DMS 273 (cell line): ENCODE data around the gene SKIDA1.

Experiments
- DNase-seq: peaks from one replicate; lab custom pipeline; 2025; ENCODE audit not compliant: unreplicated experiment; lab: John Stamatoyannopoulos, UW

SKIDA1 gene

DNA sequence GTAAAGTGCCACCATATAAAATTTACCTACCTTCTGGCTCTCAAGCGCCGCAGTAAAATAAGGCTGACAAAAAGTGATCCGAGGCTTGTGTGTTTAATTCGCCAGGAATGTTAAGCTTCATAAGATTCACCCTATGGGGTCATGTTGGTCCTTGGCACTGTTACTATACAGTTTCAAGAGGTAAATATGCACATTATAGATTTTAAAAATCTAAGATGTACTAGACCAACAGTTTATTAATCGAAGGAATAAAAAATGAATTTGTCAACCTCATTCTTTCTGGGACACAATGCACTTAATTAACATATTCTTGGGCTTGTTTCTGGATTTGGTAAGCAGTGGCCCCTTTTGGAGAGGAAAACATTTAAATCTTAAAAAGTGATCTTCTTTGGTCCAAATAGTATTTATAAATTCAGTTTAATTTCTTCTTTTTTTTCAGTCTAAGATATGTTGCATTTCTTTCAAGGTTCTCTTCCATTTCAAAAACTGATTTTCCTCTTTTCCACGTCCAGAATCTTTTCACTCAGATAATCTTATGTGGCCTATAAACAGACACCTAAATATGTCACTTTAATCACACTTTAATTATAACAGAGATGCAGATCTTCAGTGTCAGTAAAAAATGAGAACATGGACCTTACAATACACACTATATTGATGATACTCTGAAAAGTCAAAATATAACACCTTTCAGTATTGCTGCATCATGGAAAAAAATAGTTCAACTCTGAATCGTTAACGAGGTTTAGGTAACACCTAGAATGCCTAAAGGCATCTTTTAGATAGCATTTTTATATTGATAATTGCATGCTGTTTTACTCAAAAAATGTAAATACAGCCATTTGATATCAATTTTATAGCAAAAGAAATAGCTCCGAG is 3.8 kb upstream of the SKIDA1 start:
- peak; percentile 42 for DNase-seq

- DNase-seq: peak; percentile 25
Observed at GRCh38 chr10:21528236-21529031, 3.0 kb upstream of the SKIDA1 start.

- DNase-seq: peak; percentile 57
Observed at GRCh38 chr10:21527598-21528235, 2.2 kb upstream of the SKIDA1 start.

GRCh38 chr10:21526860-21527597 is 1.5 kb upstream of the SKIDA1 start:
- DNase-seq: peak; percentile 75

DNA sequence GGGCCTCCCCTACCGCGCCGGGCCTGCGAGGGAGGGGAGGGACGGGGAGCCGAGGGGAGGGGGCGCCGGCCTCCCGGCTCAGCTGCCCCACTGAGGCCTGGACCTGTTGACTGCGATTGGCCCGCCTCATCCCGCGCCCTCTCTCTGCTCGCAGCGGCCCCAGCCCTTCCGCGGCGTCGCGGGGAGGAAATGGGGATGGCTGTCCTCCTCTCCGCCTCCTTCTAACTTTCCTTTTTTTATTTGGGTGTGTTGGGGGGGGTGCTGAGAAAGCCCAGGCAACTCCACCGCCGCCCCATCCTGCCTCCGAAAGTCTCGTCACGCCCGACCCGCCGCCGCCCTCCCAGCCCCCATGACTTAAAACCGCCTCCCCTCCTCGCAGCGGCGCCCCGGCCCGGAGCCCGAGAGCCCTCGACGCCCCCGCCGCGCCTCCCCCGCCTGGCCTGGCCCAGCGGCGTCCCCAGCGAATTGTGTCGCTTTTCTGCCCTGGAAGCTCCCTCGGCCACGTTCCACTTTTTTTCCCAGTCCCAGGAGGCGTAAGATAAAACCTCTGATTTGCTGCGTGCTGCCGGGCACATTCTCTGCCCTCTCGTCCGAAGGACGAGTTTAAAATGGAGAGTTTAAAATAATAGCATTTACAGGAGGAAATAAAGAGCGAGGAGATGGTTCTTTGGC is 842 bp upstream of the SKIDA1 start:
- DNase-seq: peak; percentile 87

DNA sequence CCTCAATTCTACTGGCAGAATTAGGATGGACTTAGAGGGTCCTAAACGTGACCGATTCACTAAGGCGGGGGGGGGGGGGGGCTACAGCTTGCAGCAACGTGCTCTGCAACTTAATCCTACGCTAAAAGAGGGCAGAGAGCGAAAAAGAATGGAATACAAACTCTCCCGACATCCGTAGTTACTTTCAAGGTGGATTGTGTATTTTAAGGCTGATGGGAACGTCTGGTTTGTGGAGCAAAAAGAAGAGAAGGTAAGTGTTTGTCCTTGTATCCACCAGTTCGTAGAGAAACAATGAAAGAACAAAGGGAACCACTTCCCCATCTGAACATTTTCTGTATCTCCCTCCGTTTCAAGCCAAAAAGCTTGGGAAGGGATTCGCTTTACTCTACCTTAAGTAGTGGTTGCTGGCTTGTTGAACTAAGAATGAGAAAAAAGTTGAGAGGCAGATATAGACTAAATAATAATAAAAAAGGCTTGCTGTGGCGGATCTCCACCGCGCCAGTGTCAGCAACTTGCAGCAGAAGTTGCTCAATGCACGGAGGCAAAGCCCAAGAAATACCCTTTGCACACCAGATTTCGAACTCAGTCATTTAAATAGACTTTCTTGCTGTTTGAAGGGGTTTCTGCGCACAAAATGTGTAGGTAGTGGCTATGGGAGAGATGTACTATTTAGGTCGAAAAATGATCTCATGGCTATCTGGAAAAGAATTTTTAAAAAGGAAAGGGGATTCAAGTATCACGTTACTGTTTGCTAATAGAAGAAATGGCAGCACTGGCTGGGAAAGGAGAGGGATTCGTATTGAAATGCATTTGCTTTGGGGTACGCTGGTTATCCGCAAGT is 736 bp downstream of the SKIDA1 start:
- peak; percentile 46 for DNase-seq

- DNase-seq: no peak
Observed at GRCh38 chr10:21524131-21524525, 1.4 kb downstream of the SKIDA1 start.

GRCh38 chr10:21523557-21524008 is 1.9 kb downstream of the SKIDA1 start:
- peak; percentile 75 for DNase-seq

GRCh38 chr10:21522631-21523406 is 2.7 kb downstream of the SKIDA1 start:
- DNase-seq: peak; percentile 19

DNA sequence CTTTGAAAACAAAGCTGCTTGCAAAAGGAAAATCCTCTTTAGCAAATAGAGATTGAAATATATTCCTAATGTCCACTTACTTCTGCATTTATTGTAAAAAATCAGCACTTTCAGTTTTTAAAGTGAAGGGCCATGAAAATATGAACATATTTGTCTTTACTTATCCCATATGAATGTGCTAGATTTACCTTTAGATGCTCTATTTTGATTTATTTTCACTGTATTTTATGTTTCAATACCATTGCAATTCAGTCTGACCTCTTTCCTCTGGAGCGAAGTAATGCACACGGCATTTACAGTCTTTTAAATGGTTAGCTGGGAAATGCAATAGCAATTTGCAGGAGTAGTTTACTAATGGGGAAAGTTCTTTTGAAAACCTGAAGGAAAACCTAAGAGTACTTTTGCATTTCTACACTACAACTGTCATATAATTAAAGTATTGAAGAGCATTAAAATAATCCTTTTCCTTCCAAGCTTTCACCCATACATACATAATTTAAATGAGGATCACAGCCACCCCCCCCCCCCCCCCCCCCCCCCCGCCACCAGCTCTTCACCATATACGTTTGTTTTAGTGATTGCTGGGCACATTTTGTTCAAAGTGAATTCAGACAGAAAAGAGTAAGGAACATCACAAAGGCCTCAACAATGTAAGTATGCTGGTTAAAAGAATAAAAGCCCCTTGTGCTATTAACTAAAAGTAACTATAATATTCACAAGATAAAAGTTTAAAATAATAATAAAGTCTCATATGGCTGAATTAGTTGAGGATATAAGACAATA is 3.5 kb downstream of the SKIDA1 start:
- DNase-seq: no peak

DNA sequence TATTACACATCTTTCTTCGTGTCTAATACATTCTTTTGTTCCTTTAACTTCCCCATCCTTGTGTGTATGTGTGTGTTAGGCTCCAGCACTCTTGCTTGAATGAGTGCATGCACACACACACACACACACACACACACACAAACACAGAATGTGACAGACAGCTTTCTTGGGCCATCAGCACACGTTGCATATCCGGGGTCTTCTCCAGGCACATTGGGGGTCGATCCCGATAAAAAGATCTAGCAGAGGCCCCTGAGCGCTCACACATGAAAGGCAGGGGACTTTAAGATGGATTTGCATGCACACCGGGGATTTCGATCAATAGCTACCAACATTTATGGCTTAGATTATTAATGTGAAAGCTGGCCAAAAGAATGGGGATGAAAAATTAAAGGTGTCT is 4.5 kb downstream of the SKIDA1 start:
- no peak for DNase-seq

DNA sequence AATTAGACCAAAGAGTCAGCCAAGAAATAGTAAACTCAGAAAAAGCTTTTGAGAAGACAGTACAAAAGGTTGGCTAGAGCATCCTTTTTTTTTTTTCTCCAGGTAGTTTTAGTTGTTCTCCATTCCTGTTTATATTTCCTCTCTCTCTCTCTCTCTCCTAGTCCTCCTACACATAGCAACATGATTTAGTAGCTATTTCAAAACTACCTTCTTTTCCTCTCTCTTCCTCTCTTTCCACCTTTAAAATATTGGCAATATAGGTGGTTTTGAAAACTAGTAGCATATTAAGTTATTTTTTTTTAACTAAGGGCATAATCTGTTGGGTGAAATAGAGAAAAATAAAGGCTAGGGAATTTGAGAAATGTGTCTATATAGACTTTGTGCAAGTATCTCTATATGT is 5.0 kb downstream of the SKIDA1 start:
- no peak for DNase-seq

DNA sequence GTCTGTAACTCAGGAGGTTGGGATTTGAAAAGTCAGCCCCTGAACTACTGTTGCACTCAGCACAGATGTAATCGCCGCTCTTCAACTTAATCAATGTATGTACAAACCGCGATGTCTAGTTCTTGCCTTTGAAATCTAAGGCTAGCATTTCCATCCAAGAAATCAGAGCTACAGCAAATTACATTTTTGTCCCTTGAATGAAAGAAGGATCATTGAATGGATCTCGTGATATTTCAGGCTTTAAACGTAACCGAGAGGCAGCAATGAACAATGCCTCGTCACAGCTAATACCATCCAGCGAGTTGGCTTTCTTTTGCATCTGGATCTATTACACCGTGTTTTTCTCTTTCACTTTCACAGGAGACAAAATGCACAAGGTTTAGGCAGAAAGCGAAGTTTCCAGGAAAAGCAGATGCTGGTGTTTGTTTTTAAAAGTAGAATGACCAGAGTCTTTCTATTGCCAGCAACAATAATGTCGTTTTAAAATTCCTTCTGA is 5.5 kb downstream of the SKIDA1 start:
- DNase-seq: peak; percentile 19

GRCh38 chr10:21519397-21519933 is 6.0 kb downstream of the SKIDA1 start:
- DNase-seq: no peak

DNA sequence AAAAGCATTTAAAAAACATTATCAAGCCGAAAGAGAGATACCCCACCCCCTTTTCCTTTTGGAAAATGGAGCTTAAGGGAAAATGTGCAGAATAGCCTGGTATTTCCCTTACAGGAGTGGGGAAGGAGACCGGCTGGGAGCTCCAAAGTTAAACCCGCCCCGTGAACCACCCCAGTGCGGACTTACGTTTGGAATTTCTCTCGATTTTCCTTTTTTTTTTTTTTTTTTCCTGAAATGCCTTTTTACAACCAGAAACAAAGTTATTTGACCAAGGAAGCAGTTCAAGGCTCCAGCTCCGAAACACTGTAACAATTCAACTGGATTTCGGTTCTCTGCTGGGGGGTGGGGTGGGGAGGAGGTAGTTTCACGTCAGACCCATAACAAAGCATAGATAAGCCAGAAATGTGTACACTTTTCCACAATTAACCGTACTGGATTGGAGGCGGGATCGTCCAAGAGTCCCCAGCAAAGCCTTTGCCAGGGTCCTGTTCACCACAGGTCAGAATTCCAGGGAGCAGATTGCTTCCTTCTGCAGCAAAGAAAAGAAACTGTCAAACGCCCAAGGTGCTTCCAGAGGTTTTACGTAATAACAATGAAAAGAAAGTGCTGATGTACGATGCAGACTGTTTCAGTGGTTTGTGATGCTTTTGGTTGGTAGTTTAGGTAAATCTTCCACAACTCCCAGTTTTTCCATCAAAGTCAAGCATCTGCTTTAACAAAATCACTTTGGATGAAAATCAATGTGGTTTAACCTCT is 6.7 kb downstream of the SKIDA1 start:
- peak; percentile 25 for DNase-seq

- peak; percentile 40 for DNase-seq
Observed at GRCh38 chr10:21518149-21518640, 7.3 kb downstream of the SKIDA1 start.
